ENCODE results near the gene KIF4B.

GRCh38 chr5:155010881-155011280, 2.7 kb upstream of the KIF4B start:
- TF ChIP-seq, protein P1, sequence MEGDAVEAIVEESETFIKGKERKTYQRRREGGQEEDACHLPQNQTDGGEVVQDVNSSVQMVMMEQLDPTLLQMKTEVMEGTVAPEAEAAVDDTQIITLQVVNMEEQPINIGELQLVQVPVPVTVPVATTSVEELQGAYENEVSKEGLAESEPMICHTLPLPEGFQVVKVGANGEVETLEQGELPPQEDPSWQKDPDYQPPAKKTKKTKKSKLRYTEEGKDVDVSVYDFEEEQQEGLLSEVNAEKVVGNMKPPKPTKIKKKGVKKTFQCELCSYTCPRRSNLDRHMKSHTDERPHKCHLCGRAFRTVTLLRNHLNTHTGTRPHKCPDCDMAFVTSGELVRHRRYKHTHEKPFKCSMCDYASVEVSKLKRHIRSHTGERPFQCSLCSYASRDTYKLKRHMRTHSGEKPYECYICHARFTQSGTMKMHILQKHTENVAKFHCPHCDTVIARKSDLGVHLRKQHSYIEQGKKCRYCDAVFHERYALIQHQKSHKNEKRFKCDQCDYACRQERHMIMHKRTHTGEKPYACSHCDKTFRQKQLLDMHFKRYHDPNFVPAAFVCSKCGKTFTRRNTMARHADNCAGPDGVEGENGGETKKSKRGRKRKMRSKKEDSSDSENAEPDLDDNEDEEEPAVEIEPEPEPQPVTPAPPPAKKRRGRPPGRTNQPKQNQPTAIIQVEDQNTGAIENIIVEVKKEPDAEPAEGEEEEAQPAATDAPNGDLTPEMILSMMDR (optimal IDR thresholded peaks at IDR 0.05 in 1 of 3, IDR thresholded peaks at IDR 0.05 in 1 of 3, conservative IDR thresholded peaks at IDR 0.05 in 1 of 3; ENCODE audit: extremely low read depth in 1 of 3, insufficient read depth in 2 of 3, low read length in 3 of 3), result no peak
- TF ChIP-seq EZH2 (IDR thresholded peaks at IDR 0.05; ENCODE audit: low read length), result no peak

All from keratinocyte (primary cell).